HG03196 (cell line): ENCODE measurements around the gene CRTC1.

ENCODE experiments used
- ATAC-seq: cut with Tn5 transposase; IDR thresholded peaks from one replicate; pipeline ENCODE4 v1.9.1; 2021; ENCODE audit not compliant: unreplicated experiment

The CRTC1 gene, protein sequence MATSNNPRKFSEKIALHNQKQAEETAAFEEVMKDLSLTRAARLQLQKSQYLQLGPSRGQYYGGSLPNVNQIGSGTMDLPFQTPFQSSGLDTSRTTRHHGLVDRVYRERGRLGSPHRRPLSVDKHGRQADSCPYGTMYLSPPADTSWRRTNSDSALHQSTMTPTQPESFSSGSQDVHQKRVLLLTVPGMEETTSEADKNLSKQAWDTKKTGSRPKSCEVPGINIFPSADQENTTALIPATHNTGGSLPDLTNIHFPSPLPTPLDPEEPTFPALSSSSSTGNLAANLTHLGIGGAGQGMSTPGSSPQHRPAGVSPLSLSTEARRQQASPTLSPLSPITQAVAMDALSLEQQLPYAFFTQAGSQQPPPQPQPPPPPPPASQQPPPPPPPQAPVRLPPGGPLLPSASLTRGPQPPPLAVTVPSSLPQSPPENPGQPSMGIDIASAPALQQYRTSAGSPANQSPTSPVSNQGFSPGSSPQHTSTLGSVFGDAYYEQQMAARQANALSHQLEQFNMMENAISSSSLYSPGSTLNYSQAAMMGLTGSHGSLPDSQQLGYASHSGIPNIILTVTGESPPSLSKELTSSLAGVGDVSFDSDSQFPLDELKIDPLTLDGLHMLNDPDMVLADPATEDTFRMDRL

DNA sequence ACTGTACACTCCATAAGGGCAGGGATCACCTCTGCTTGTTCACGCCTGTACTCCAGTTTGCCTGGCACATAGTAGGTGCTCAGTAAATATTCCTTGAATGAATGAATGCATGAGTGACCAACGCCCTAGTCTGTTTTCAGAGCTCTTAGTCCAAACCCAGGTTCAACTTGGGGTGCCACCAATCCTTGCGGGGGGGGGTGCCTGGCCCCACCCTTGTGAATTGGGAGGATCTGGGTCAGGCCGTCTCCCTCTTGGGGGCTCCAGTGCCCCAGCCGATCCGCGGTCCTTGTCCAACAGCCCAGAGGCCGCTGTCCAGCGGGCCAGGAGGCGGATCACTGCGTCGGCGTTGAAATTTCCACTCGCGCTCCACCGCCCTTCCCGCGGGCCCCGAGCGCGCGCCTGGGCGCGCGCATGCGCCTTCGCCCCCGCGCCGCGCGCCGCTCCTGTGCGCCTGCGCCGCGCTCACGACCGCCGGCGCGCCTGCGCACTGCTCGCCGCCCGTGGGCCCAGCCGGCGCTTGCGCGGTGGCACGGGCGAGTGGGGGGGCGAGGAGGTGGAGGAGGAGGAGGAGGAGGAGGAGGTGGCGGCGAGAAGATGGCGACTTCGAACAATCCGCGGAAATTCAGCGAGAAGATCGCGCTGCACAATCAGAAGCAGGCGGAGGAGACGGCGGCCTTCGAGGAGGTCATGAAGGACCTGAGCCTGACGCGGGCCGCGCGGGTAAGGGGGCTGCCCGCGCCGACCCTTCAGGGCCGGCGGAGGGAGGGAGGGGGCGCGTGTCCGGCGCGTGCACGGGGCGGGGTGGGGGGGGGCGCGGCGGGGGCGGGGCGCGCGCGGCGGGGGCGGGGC lies at the start of gene CRTC1:
Gene CRTC1 (plus strand): TSS at position 572 of the 849 bp plus-strand sequence. CDS start 23 bp downstream, at position 595.
- ATAC-seq = peak; percentile 64

DNA sequence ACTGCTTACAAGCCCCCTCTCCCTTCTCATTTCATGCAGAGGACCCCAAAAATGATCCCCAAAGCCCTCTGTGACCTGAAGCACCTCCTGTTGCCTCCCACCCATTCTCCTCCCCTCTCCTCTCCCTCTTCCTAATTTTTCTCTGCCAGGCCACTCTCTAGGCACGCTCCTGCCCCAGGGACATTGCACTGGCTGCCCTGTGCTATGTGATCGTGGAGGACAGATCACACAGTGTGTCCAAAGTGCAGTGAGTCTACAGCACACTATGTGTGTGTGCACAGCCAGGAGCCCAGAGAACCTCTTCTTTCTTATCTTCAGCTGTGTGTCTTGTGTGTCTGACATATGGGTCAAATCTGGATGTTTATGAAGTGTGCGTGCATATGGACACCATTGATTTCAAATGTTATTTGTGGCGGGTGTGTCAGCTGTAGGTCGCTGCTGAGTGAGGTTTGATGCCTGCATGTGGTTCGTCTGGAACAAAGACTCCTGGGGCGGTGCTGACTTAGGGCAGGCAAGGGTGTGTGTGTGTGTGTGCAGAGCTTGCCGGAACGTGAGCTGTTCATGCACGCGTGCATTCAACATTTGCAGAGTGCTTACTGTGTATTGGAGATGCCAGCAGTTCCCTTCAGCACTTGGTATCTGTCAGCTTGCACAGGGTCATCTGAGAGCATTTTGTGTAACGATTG lies 48.7 kb upstream of the CRTC1 start:
- no peak for ATAC-seq

DNA sequence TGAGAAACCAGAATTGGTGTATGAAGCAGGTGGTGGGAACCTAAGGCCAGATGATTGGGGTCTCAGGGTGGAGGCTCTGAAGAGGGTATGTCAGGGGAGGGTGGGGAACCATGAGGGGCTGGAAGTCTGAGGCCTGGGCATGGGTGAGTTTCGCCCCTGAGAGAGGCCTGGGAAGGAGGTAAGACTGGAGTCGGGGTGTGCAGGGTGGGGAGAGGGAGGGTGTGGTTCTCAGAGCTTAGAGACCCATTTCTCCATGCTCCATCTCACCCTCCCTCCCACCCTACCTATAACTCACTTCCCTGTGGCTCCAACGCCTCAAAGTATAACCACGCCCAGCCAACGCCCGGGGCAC lies 47.7 kb upstream of the CRTC1 start:
- no peak for ATAC-seq

DNA sequence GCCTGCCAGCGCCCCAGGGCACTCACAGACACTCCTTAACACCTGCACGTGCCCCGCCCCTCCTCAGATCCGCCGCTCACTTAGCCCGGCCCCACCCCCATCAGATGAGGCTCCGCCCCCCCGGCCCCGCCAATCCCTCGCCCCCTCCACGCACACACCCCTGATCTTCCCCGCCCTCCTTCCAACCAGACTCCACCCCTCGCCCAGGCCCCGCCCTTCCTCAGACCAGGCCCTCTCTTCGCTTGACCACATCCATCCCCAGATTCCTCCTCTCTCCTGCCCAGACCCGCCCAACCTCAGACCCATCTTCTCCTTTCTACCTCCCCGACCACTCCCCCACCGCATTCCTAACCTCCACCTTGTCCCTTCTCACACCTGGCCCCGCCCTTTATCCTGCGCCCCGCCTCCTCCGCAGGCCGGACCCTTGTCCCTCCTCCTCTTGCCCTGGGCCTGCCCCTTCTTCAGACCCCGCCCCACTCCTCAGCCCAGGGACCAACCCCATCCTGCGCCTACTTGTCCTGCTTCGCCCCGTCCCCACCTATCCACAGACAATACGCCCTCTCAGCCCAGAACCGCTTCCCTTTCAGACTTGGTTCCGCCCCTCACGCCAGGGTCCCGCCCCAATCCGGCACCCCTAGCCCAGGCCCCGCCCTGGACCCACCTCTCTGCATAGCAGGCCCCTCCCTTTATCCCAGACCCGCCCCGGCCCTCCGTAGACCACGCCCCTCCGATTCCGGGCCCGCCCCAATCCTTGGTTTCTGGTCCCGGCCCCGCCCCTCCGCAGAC lies 47.1 kb upstream of the CRTC1 start:
- peak; percentile 81 for ATAC-seq

DNA sequence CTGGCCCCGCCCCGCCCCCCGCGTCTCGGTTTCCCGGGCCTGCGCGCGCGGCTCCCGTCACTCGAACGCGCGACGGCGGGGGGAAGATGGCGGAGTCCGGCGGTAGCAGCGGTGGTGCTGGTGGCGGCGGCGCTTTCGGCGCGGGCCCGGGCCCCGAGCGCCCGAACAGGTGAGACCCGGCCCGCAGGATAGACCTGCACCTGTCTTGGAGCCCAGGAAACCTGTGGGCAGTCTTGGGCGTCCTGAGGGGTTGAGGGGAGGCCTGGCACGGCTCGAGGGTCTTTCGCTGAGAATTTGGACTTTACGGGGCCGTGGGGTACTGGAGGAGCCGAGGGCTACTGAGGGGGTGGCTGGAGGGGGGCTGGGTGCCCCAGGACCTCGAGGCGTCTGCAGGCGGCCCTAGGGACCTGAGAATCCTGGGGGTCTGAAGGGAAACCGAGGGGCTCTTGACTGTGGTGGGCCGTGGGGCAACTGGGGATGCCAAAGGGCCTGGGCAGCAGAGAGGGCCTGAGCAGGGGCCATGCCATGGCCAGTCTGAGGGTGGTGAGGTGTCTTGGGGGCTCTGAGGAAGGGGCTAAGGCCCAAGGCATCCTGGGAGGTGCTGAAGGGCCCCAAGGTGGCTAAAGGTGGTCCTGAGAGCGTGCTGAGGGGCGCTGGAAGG lies 46.4 kb upstream of the CRTC1 start, which contains the start of gene KLHL26:
Gene KLHL26 (plus strand): TSS at position 60 of the 661 bp plus-strand sequence. CDS start 27 bp downstream, at position 87.
- no peak for ATAC-seq

DNA sequence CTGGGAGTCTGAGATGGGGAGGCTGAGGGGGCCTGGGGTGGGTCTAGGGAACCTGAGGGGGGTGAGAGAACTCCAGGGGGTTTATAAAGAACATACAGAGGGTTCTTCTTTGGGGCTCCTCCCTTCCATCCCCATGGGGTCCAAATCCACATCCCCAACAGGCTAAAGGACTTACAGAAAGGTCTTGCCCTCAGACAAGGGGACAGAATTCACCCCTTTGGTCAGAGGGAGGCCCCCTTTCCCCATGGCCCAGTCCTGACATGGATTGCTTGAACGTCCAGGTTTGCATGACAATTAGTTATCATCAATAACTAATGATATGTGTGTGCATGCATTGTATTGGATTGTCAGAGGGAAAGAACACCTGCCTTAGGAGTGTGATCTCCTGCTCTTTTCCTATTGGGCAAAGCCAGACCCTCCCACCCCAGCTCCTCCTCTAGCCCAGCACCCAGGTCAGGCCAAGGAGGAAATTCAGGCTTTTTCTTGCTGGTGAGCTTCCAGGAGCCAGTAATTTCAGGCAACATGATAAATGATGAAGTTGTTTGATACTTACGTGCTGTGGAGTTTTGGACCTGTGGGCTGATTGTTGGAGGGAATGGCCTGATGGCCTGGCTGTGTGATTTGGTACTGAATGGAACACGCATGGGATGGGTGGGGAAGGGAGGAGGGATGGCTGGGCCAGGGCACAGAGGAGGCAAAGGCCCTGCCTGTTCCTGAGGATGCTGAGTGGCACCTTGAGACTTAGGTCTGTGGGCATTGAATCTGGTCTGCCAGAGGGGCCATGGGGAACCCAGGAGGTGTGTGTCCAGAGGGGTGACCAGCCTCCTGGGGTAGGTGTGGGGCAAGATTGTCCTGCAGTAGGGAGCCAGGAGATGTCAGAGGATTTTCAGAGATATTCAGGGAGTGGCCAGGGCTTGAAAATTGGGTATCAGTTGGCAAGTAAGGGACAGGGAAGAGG lies 45.5 kb upstream of the CRTC1 start:
- no peak for ATAC-seq

DNA sequence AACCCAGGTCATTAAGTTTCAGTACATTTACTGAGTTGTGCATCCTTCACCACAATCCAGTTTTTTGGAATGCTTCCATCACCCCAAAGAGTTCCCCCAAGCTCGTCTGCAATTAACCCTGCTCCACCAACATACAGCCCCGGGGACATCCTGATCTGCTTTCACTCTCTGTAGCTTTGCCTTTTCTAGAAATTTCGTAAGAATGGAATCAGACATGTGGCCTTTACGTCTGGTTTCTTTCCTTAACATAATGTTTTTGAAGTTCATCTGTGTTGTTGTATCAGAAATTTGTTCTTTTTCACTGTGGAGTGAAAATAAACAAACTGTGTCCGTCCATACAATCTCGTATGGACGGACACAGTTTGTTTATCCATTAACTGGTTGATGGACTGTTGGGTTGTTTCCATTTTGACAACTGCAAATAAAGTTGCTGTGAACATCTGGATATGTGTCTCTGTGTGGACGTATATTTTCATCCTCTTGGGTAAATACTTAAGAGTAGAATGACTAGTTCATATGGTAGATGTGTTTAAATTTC lies 43.7 kb upstream of the CRTC1 start:
- no peak for ATAC-seq

DNA sequence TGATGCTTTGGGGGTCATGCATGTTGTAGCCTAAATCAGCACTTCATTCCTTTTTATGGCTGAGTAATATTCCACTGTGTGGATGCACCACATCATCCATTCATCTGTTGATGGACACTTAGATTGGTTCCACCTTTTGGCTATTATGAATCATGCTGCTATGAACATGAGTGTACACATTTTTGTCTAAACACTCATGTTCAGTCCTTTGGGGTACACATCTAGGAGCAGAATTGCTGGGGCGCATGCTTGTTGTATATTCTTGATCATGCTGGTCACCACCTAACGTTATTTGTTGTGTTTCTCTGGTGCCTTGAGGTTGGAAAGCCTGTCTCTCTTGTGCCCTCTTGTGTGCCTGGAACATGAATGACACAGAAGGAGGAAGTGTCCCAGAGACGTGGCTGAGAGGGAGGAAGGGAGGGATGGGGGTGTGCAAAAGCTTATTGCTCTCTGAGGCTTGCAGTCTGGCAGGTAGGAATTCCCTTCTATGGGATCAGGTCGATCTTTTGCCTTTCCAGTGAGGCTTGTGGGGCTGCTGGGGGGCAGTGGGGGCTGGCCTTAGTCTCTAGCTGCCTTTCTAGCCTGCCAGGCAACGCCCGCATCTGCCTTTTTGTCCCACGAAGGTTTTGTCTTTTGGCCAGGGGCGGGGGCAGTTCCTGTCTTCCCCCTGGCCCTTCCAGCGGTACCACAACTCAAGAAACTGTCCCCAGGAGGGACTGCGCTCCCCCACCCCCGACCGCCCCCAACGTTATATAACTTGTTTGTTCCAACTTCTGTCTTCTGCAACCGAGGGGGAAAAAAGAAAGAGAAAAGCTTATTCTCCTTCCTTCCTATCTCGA lies 39.1 kb upstream of the CRTC1 start:
- no peak for ATAC-seq

DNA sequence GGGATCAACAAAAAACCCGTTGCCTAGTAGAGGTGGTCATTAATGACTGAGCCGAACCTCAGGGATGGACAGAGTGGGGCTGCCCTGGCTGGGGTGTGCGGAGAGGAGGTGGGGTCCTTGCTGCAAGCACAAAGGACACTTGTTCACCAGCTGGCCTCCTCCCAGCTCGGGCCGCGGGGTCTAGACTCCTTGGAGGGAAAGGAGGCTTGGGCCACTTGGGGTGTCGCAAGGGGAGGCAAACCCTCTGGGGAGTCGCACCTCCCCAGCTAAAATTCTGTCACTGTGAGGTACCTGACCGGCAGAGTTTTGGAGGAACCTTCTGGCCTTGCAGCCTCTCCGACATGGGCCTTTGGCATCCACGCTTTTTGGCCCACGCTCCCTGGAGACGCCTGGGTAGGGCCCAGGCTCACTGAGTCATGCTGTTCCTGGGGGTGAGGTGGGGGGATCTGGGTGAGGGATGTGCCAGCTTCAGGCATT lies 38.4 kb upstream of the CRTC1 start:
- ATAC-seq = no peak

DNA sequence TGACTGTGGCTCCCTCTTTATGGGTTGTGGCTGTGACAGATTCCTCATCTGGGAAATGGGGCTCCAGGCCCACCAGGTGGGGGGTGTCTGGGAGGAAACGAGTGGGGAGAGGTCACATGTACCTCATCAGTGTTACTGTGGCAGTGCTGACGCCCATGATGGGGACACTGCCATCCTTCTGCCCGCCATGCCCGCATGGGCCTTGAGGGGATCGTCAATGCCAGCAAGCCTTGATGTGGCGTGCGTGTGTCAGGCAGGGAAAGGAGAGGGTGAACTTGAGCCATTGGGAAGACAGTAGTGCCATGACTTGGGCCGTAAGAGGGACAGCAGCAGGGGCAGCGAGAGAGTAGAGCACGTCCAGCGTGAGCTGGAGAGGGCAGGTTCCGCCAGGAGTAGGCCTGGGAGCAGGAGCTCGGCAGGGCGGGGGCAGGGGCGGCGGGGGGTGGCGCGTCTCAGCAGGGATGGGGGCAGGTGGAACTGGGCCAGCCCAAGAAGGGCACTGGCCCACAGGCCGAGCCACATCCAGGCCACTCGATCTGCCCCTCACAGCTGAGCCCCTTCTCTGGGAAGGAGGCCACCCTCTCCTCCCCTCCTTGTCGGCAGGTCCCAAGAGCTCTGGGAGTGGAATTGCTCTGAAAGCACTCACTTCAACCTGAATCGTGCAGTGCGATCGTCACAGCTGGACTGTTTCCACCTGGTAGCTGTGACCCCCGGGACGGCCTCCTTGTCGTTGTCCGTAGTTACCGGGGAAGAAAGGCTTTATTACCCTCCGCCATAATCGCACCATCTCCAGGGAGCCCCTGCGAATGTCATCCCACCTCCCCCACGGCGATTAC lies 36.7 kb upstream of the CRTC1 start:
- ATAC-seq = no peak

DNA sequence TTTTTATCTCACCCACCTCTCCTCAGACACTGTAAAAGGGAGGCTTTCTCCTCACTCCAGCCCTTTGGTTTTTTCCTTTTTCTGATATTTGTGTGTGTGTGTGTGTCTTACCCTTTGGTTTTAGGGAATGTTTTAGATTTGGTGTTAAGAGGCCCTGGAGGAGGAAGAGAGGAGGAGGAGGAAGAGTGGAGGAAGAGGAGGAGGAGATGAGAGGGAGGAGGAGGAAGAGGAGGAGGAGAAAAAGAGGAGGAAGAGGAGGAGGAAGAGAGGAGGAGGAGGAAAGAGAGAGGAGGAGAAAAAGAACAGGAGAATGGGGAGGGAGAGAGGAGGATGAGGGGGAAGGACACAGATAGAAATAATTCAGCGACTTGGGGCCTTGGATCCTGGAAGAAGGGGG lies 36.1 kb upstream of the CRTC1 start:
- no peak for ATAC-seq

DNA sequence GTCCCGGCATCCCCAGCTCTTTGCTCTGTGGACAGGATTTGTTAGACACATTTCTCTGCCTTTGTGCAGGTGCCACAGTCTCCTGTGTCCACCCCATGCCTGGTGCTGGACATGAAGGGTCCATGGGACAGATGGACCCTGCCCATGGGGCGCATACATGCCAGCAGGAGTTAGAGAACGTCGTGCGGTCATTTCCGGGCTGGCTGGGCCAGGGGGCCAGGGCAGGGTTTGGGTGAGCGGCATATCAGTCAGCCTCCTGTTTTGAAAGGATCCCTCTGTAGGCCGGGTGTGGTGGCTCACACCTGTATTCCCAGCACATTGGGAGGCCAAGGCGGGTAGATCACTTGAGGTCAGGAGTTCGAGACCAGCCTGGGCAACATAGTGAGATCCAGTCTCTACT lies 35.7 kb upstream of the CRTC1 start:
- ATAC-seq = no peak

DNA sequence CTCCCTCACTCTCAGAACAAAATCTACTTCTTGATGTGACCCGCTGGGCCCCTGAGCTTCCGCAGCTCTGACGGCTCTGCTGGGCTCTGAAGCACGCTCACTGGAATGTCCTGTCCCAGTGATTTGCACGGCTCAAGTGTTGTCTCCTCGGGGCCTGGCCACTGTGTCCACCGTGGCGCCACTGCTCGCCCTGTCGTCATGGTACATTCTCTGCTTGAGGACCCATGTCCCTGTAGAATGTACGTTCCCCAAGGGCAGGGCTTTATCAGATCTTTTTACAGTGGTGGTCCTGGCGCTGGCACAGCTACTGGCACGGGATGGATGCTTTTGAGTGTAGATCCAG lies 34.5 kb upstream of the CRTC1 start:
- no peak for ATAC-seq

DNA sequence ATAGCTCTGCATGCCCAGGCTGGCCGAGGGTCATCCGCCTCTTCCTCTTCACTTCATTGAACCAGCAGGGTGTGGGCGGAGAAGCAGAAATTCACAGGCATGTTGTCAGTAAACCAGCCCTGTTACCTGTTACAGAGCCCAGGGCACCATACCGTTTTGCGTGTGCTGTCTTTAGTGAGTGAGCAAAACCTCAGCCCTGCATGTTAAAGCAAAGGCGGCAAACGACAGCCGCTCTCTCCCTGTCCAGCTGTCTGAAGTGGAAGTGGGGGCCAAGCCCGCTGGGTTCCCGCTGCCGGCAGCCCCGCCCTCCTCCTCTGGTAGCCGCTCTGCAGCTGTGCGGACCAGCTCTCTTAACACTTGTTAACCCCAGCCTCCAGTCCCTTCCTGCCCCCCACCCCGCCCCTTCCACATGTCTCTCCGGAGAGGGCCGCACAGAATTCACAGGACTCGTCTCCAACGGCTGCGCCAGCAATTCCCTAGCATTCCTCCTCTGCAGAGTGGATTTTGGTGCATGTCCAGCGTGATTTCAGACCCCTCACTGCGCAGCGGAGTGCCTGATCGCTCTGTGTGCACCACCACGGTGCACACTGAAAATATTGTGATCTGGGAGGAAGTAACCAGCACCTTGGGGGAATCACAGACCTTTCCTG lies 34.0 kb upstream of the CRTC1 start:
- no peak for ATAC-seq

DNA sequence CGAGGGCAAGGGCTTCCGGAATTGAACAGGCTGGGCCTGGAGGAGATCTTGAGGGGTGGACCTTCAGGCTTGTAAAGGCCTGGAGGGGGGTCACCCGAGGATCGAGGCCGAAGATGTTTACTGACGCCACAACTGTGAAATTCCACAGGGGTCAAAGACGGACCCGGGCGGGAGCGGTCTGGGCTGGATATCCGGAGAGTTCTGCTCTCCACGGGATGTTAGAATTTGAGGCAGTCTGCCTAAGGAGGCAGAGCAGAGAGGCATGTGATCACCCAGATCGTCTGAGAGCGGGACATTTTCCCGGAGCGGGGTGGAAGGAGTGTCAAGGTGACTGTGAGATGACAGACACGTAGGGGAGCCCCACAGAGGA lies 33.5 kb upstream of the CRTC1 start:
- no peak for ATAC-seq

DNA sequence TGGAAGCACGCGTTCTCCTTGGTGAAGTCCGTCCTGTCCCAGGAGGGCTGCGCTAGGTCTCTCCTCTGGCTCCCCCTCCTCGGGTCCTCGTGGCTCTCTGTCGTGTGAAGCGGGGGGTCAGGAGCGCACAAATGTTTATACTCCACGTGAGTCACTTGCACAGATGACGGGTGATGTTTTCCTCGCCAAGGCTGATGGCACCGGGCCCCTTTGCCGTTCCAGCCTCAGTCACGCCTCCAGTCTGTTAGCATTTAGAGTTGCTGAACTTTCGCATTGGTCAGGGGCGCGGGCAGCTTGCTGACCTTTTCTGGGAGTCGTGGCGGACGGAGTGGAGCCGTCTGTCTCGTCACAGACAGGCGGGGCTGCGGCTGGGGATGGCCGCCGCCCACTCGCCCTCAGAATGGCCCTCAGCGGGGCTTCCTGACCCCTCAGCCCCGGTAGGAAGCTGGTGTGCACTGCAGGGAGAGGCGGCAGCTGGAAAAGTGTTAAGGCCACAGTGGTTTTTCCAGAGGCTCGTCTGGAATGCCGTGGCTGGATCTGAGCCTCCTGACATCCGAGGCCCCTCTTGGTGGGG lies 32.9 kb upstream of the CRTC1 start:
- no peak for ATAC-seq
